Endothelial cell of umbilical vein (primary cell): Measurements from ENCODE around the gene MSL1. TPM values are rescaled to one million over a fixed set of nuclear protein-coding genes. Genes with fewer than 3 reads are reported as not detected.

Source experiments
- BruUV-seq: library from RNA; stranded (reverse); fragments of 400-500 nt; replicated peaks from 2 replicates; lab custom pipeline; 2021; lab: Mats Ljungman, UMichigan
- CTCF ChIA-PET: fragments of 300-600, 350-600 bp; sonication (Branson Sonifier 250); formaldehyde crosslinking; loops from one replicate; lab custom pipeline; 2021; ENCODE audit warnings: antibody characterized with exemption, inconsistent platforms; lab: Charles Lee
- POLR2A ChIA-PET: fragments of 300-600, 350-600 bp; sonication (Branson Sonifier 250); formaldehyde crosslinking; loops from one replicate; lab custom pipeline; 2021; ENCODE audit warnings: antibody characterized with exemption, inconsistent platforms; lab: Charles Lee
- DNase-seq: peaks from one replicate; pipeline ENCODE4 v3.0.0-alpha.2; 2011; ENCODE audit warnings: low read depth, low spot score
- FAIRE-seq: peaks from 2 replicates; lab custom pipeline; 2011; peaks lifted over from hg19 to GRCh38; lab: Jason Lieb, UNC
- H2AFZ ChIP-seq: 2 replicates; pipeline ENCODE4 v1.6.0; 2012; ENCODE audit warnings: low read depth, low read length, control low read depth, inconsistent platforms
- H3K27ac ChIP-seq: 2 replicates; pipeline ENCODE4 v1.5.1; 2011; ENCODE audit warnings: low read depth, mild to moderate bottlenecking, control low read depth, low read length, moderate library complexity; ENCODE audit not compliant: insufficient read depth
- H3K27me3 ChIP-seq, 2 experiments: 2 replicates each; pipeline versions ENCODE4 v1.6.0 to v1.6.1; 2011; ENCODE audit warnings: low read length in 2 of 2, mixed read lengths in 1 of 2; ENCODE audit not compliant: control insufficient read depth in 2 of 2, insufficient read depth in 2 of 2
- H3K36me3 ChIP-seq, 2 experiments: 2 replicates in 1 of 2; 3 replicates in 1 of 2; pipeline ENCODE4 v1.5.1; 2011; ENCODE audit warnings: low read length in 2 of 2, mild to moderate bottlenecking in 1 of 2, moderate library complexity in 1 of 2; ENCODE audit not compliant: control insufficient read depth in 2 of 2, insufficient read depth in 2 of 2; ENCODE audit errors: extremely low read depth in 1 of 2
- H3K4me1 ChIP-seq: 3 replicates; pipeline ENCODE4 v1.5.1; 2011; ENCODE audit warnings: mild to moderate bottlenecking, low read length; ENCODE audit not compliant: control insufficient read depth, insufficient read depth; ENCODE audit errors: extremely low read depth
- H3K4me2 ChIP-seq: 2 replicates; pipeline ENCODE4 v1.6.1; 2011; ENCODE audit warnings: low read length, control low read depth, mixed read lengths; ENCODE audit not compliant: insufficient read depth
- H3K4me3 ChIP-seq, 3 experiments: fragments of 200-600 bp in 1 of 3; sonication (generic), shearing (Covaris generic) in 1 of 3; replicated peaks in 1 of 3; 2 replicates each; pipeline ENCODE4 v1.5.1; 2011 to 2016; ENCODE audit warnings: control low read depth in 3 of 3, low read length in 3 of 3, mild to moderate bottlenecking in 2 of 3, inconsistent platforms in 1 of 3, low read depth in 1 of 3, moderate library complexity in 1 of 3; ENCODE audit not compliant: insufficient read depth in 1 of 3
- H3K79me2 ChIP-seq: 2 replicates; pipeline ENCODE4 v1.6.0; 2012; ENCODE audit warnings: low read length, inconsistent platforms; ENCODE audit not compliant: control insufficient read depth, insufficient read depth
- H3K9ac ChIP-seq: replicated peaks from 2 replicates; pipeline ENCODE3; 2011; ENCODE audit warnings: low read length, control low read depth; ENCODE audit not compliant: insufficient read depth; ENCODE audit errors: extremely low read depth
- H3K9me1 ChIP-seq: replicated peaks from 3 replicates; pipeline ENCODE4 v1.6.0; 2011; ENCODE audit warnings: mild to moderate bottlenecking, low read length; ENCODE audit not compliant: control insufficient read depth, insufficient read depth; ENCODE audit errors: extremely low read depth
- H3K9me3 ChIP-seq: replicated peaks from 2 replicates; pipeline ENCODE4 v1.5.1; 2012; ENCODE audit warnings: low read length, inconsistent platforms; ENCODE audit not compliant: control insufficient read depth, insufficient read depth
- H4K20me1 ChIP-seq: replicated peaks from 2 replicates; pipeline ENCODE3; 2011; ENCODE audit warnings: mild to moderate bottlenecking, low read length; ENCODE audit not compliant: control insufficient read depth, insufficient read depth; ENCODE audit errors: extremely low read depth
- EZH2 ChIP-seq: IDR thresholded peaks from 2 replicates; pipeline ENCODE4 v1.6.1; 2012; ENCODE audit warnings: borderline replicate concordance, low read depth, mild to moderate bottlenecking, moderate library complexity, low read length, inconsistent platforms; ENCODE audit not compliant: severe bottlenecking
- FOS ChIP-seq: IDR thresholded peaks from 2 replicates; pipeline ENCODE4 v1.6.1; 2011; ENCODE audit warnings: mild to moderate bottlenecking, low read length, moderate library complexity, borderline replicate concordance; ENCODE audit not compliant: insufficient read depth
- GATA2 ChIP-seq: IDR thresholded peaks from 2 replicates; pipeline ENCODE4 v1.7.0; 2011; ENCODE audit warnings: low read depth, mild to moderate bottlenecking, moderate library complexity, mixed read lengths, low read length; ENCODE audit not compliant: insufficient read length, insufficient read depth
- JUN ChIP-seq: IDR thresholded peaks from 2 replicates; pipeline ENCODE4 v1.6.1; 2011; ENCODE audit warnings: borderline replicate concordance, low read depth; ENCODE audit not compliant: insufficient read length, insufficient read depth
- MYC ChIP-seq: IDR thresholded peaks from one replicate; pipeline ENCODE4 v1.6.1; 2011; ENCODE audit warnings: mild to moderate bottlenecking, low read depth, low read length
- POLR2A ChIP-seq: IDR thresholded peaks from 2 replicates; pipeline ENCODE4 v1.6.1; 2012; ENCODE audit warnings: low read depth, mild to moderate bottlenecking, control low read depth, low read length
- POLR2AphosphoS5 ChIP-seq: IDR thresholded peaks from 2 replicates; pipeline ENCODE4 v1.6.1; 2012; ENCODE audit warnings: low read depth, mild to moderate bottlenecking, control low read depth, low read length, moderate library complexity; ENCODE audit not compliant: insufficient read depth
- dilution Hi-C: fragments of 300-500 bp; cut with MboI; formaldehyde crosslinking; loops from one replicate; pipeline ENCODE4 v1.15.0; 2019; ENCODE audit warnings: low sequenced_read_pairs; ENCODE audit not compliant: extremely low pct_ligation_motif_present
- intact Hi-C: fragments of 100-400 bp; cut with micrococcal nuclease; formaldehyde crosslinking; loops from one replicate; pipeline ENCODE4 v1.10.0; 2022
- polyA plus RNA-seq, 4 experiments: library from polyadenylated mRNA; depleted of rRNA in 3 of 4; stranded (reverse) in 3 of 4; unstranded in 1 of 4; fragments of >200 nt; gene quantifications; 2 replicates each; pipeline versions ENCODE4 v1.2.1 to v1.2.3, GENCODE V29; 2011 to 2012; ENCODE audit warnings: missing spikeins in 1 of 4
- total RNA-seq: library from RNA; stranded (reverse); gene quantifications from 2 replicates; pipeline ENCODE4 v1.2.3, GENCODE V29; 2021
- TF ChIP-seq, protein P1 (sequence below): IDR thresholded peaks from 2 replicates; pipeline ENCODE4 v1.6.1; 2011; ENCODE audit not compliant: insufficient read depth, insufficient read length
- TF ChIP-seq, protein P2 (sequence below), 2 donors: IDR thresholded peaks; 1 replicate in 1 of 2; 2 replicates in 1 of 2; pipeline ENCODE4 v1.5.1; 2011; ENCODE audit warnings: low read length in 2 of 2, mild to moderate bottlenecking in 2 of 2, moderate library complexity in 2 of 2, control low read depth in 1 of 2, inconsistent platforms in 1 of 2, low read depth in 1 of 2; ENCODE audit not compliant: insufficient read depth in 1 of 2; ENCODE audit errors: extremely low read depth in 1 of 2

Gene MSL1
- total and polyA plus RNA-seq, 2 donors (not counting 3 experiments of a cell fraction or from before 2014, with no cell fraction given) = 30.9 to 95.0 TPM

DNA sequence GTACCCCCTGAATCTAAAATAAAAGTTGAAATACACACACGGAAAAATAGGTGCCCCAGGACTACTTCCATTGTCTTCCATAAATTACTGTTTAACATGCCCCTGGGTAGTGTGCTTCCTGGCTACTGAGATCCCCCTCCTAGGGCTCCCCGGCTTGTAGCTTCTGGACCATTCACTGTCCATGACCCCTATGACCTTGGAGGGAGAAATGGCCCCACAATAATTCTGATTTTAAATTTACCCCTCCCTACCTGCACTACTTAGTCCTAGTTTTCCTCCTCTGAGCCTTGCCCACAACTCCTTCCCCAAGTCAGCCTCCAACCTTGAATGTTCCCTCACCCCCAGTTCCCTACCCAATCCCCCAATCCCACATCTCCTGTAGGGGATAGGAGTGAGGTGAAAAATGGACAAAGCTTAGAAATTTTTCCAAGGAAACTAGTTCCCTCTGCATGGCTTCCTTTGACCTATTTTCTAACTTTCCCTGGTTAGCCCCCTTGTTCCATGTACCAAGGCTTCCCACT is 9.5 kb upstream of the MSL1 start:
- DNase-seq (no peak), FAIRE-seq (no peak)
- Histone ChIP-seq H3K9me3 (no peaks in the 10 kb centered on the region), H3K9me1 (no peaks in the 10 kb centered on the region), H3K4me1 (peaks cover 60% of the 10 kb centered on the region), H2AFZ (no peak overlapping the region), H3K79me2 (no peaks in the 10 kb centered on the region), H3K36me3 (no peaks in the 10 kb centered on the region), H3K4me2 (peak overlapping the region; percentile 56), H3K4me3 (no peak overlapping the region), H4K20me1 (no peaks in the 10 kb centered on the region), H3K27ac (peak overlapping the region; percentile 88), H3K27me3 (no peaks in the 10 kb centered on the region), H3K9ac (peak overlapping the region; percentile 75)
- dilution Hi-C loops (no loop called here), intact Hi-C loops (no loop called here)
- CTCF ChIA-PET = interaction anchor here (0.7 to 5.8 kb wide), 38 partner anchors 9 to 181 kb away, joined by 3 to 138 read pairs (median 8); partner anchors contain the start of genes CASC3, CSF3, MED24 and MSL1
- no TSS peak for BruUV-seq
- TF ChIP-seq, protein P1, sequence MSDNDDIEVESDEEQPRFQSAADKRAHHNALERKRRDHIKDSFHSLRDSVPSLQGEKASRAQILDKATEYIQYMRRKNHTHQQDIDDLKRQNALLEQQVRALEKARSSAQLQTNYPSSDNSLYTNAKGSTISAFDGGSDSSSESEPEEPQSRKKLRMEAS = no peak
- TF ChIP-seq POLR2AphosphoS5 (no peak), MYC (no peak), GATA2 (no peak), EZH2 (no peak), FOS (no peak), JUN (no peak), POLR2A (no peak)
- TF ChIP-seq, protein P2, sequence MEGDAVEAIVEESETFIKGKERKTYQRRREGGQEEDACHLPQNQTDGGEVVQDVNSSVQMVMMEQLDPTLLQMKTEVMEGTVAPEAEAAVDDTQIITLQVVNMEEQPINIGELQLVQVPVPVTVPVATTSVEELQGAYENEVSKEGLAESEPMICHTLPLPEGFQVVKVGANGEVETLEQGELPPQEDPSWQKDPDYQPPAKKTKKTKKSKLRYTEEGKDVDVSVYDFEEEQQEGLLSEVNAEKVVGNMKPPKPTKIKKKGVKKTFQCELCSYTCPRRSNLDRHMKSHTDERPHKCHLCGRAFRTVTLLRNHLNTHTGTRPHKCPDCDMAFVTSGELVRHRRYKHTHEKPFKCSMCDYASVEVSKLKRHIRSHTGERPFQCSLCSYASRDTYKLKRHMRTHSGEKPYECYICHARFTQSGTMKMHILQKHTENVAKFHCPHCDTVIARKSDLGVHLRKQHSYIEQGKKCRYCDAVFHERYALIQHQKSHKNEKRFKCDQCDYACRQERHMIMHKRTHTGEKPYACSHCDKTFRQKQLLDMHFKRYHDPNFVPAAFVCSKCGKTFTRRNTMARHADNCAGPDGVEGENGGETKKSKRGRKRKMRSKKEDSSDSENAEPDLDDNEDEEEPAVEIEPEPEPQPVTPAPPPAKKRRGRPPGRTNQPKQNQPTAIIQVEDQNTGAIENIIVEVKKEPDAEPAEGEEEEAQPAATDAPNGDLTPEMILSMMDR (IDR thresholded peaks at IDR 0.05; ENCODE audit: extremely low read depth in 1 of 2, insufficient read depth in 1 of 2, low read depth in 1 of 2, low read length in 2 of 2) = no peak
- POLR2A ChIA-PET = interaction anchor here (0.6 to 4.3 kb wide), 5 partner anchors 9 to 58 kb away, joined by 3 to 56 read pairs (median 6); partner anchors contain the start of genes MED24, MSL1 and NR1D1
